Sigmoid colon (tissue), 4 donors: ENCODE data around the gene CLMP.

Experiments
- CTCF ChIP-seq, 4 experiments: fragments of 450-650 bp in 3 of 4; fragments of 200-600 bp in 1 of 4; IDR thresholded peaks; one replicate each; pipeline ENCODE4 v1.5.1; 2016 to 2019; ENCODE audit warnings: antibody characterized with exemption in 4 of 4, mild to moderate bottlenecking in 3 of 4, moderate library complexity in 2 of 4
- POLR2A ChIP-seq, 2 donors: fragments of 450-650 bp; IDR thresholded peaks; one replicate each; pipeline ENCODE4 v1.6.1; 2016; ENCODE audit warnings: antibody characterized with exemption in 2 of 2, mild to moderate bottlenecking in 2 of 2, moderate library complexity in 2 of 2
- POLR2AphosphoS5 ChIP-seq, 4 donors: sonication (generic); formaldehyde crosslinking; IDR thresholded peaks; one replicate each; pipeline ENCODE4 v1.6.1; 2017; ENCODE audit warnings: antibody characterized with exemption in 4 of 4

- no peak for TF ChIP-seq CTCF (IDR thresholded peaks at IDR 0.05)
- TF ChIP-seq POLR2A (IDR thresholded peaks at IDR 0.05), result no peak
- TF ChIP-seq POLR2AphosphoS5 (IDR thresholded peaks at IDR 0.05), result no peak
Observed at GRCh38 chr11:123148965-123149364, 46.1 kb downstream of the CLMP start.
